Parathyroid adenoma (tissue), 2 donors: ENCODE results near the gene NCR2.
A peak's percentile ranks its signal among the peaks of the same experiment; 100 is the strongest.

Experiments used
- H2AFZ ChIP-seq: fragments of 300-600 bp; sonication (generic); one replicate; pipeline ENCODE4 v1.7.0; 2017; ENCODE audit warnings: antibody characterized with exemption, mild to moderate bottlenecking
- H3K27ac ChIP-seq: fragments of 300-600 bp; sonication (generic); one replicate; pipeline ENCODE4 v1.7.0; 2017
- H3K27me3 ChIP-seq: fragments of 300-600 bp; sonication (generic); one replicate; pipeline ENCODE4 v1.7.0; 2017; ENCODE audit warnings: low read length; ENCODE audit not compliant: control insufficient read depth, insufficient read depth
- H3K36me3 ChIP-seq: fragments of 300-600 bp; sonication (generic); one replicate; pipeline ENCODE4 v1.7.0; 2017; ENCODE audit warnings: low read length; ENCODE audit not compliant: control insufficient read depth, insufficient read depth
- H3K4me1 ChIP-seq: fragments of 300-600 bp; sonication (generic); one replicate; pipeline ENCODE4 v1.7.0; 2017; ENCODE audit warnings: control low read depth
- H3K4me2 ChIP-seq: fragments of 300-600 bp; sonication (generic); one replicate; pipeline ENCODE4 v1.7.0; 2017; ENCODE audit warnings: low read length
- H3K4me3 ChIP-seq: fragments of 300-600 bp; sonication (generic); one replicate; pipeline ENCODE4 v1.7.0; 2017; ENCODE audit warnings: low read depth, low read length
- H3K79me2 ChIP-seq: fragments of 300-600 bp; sonication (generic); one replicate; pipeline ENCODE4 v1.7.0; 2017; ENCODE audit warnings: control low read depth
- H3K9ac ChIP-seq: fragments of 300-600 bp; sonication (generic); one replicate; pipeline ENCODE4 v1.7.0; 2017; ENCODE audit warnings: mild to moderate bottlenecking
- H3K9me3 ChIP-seq: fragments of 300-600 bp; sonication (generic); one replicate; pipeline ENCODE4 v1.7.0; 2017; ENCODE audit warnings: low read length; ENCODE audit not compliant: control insufficient read depth
- CTCF ChIP-seq: fragments of 300-600 bp; sonication (generic); IDR thresholded peaks from one replicate; pipeline ENCODE4 v1.7.0; 2017; ENCODE audit warnings: antibody characterized with exemption, mild to moderate bottlenecking
- donor health status: primary hyperparathyroidism.

The NCR2 gene

GRCh38 chr6:41318654-41319565 is 16.5 kb upstream of the NCR2 start:
- Histone ChIP-seq H3K4me1 (peaks cover 6% of the 10 kb centered on the region), H3K9me3 (no peaks in the 10 kb centered on the region), H3K27ac (no peak overlapping the region), H3K4me3 (peak overlapping the region; percentile 28), H3K9ac (no peak overlapping the region), H3K27me3 (no peaks in the 10 kb centered on the region), H2AFZ (peak overlapping the region; percentile 35), H3K4me2 (peak overlapping the region; percentile 64), H3K79me2 (no peaks in the 10 kb centered on the region), H3K36me3 (no peaks in the 10 kb centered on the region)
- peak; percentile 99 for TF ChIP-seq CTCF

- no peaks in the 10 kb centered on the region for H3K36me3 ChIP-seq
- no peak for TF ChIP-seq CTCF
- H3K4me3 ChIP-seq = no peak overlapping the region
- H3K4me2 ChIP-seq = no peak overlapping the region
- no peak overlapping the region for H2AFZ ChIP-seq
- peaks cover 6% of the 10 kb centered on the region for H3K4me1 ChIP-seq
- no peaks in the 10 kb centered on the region for H3K79me2 ChIP-seq
- no peaks in the 10 kb centered on the region for H3K9me3 ChIP-seq
- H3K27ac ChIP-seq = no peak overlapping the region
- no peak overlapping the region for H3K9ac ChIP-seq
- no peaks in the 10 kb centered on the region for H3K27me3 ChIP-seq
These were observed 14.2 kb upstream of the NCR2 start for GRCh38 chr6:41321183-41321582.

- H3K4me2 ChIP-seq = no peak overlapping the region
- no peak for TF ChIP-seq CTCF
- no peak overlapping the region for H2AFZ ChIP-seq
- H3K79me2 ChIP-seq = no peaks in the 10 kb centered on the region
- H3K9ac ChIP-seq = no peak overlapping the region
- H3K4me3 ChIP-seq = no peak overlapping the region
- H3K36me3 ChIP-seq = no peaks in the 10 kb centered on the region
- no peaks in the 10 kb centered on the region for H3K9me3 ChIP-seq
- H3K27me3 ChIP-seq = no peaks in the 10 kb centered on the region
- no peaks in the 10 kb centered on the region for H3K4me1 ChIP-seq
- H3K27ac ChIP-seq = no peak overlapping the region
These were observed 9.9 kb upstream of the NCR2 start for GRCh38 chr6:41325446-41326066.

- Histone ChIP-seq H3K4me1 (no peaks in the 10 kb centered on the region), H3K9ac (no peak overlapping the region), H3K27ac (no peak overlapping the region), H3K79me2 (no peaks in the 10 kb centered on the region), H2AFZ (no peak overlapping the region), H3K27me3 (no peaks in the 10 kb centered on the region), H3K4me2 (no peak overlapping the region), H3K36me3 (no peaks in the 10 kb centered on the region), H3K9me3 (no peaks in the 10 kb centered on the region), H3K4me3 (no peak overlapping the region)
- no peak for TF ChIP-seq CTCF
These were observed 9.3 kb upstream of the NCR2 start for GRCh38 chr6:41326092-41326491.
